Neural crest cell (in vitro differentiated cells): ENCODE results near the gene ARG1. TPM values are rescaled to one million over a fixed set of nuclear protein-coding genes. Genes with fewer than 3 reads are reported as not detected.

Experiments
- DNase-seq: peaks from one replicate; pipeline ENCODE4 v3.0.0; 2021; ENCODE audit warnings: low read depth, mixed read lengths, low spot score
- H3K27ac Mint-ChIP-seq: one replicate; pipeline ENCODE4 v1.8.0; 2021; ENCODE audit warnings: mild to moderate bottlenecking, mixed read lengths; ENCODE audit not compliant: unreplicated experiment
- H3K27me3 Mint-ChIP-seq: 2 replicates; pipeline ENCODE4 v1.8.0; 2021; ENCODE audit warnings: low read depth, mild to moderate bottlenecking, mixed read lengths
- H3K36me3 Mint-ChIP-seq: 2 replicates; pipeline ENCODE4 v1.8.0; 2021; ENCODE audit warnings: low read depth, mild to moderate bottlenecking, mixed read lengths
- H3K4me1 Mint-ChIP-seq: 2 replicates; pipeline ENCODE4 v1.8.0; 2021; ENCODE audit warnings: mixed read lengths
- H3K4me3 Mint-ChIP-seq: one replicate; pipeline ENCODE4 v1.8.0; 2021; ENCODE audit warnings: mild to moderate bottlenecking, mixed read lengths
- H3K9me3 Mint-ChIP-seq: 2 replicates; pipeline ENCODE4 v1.8.0; 2021; ENCODE audit warnings: mixed read lengths
- CTCF ChIP-seq: fragments of 200-600 bp; sonication (generic); conservative IDR thresholded peaks from 2 replicates; pipeline ENCODE4 v1.5.0; 2021; ENCODE audit warnings: antibody characterized with exemption, mild to moderate bottlenecking
- total RNA-seq: library from RNA; stranded (reverse); gene quantifications from 2 replicates; pipeline ENCODE4 v1.2.1, GENCODE V29; 2021

The ARG1 gene
- total RNA-seq, 1 donor from 2014 or later: not detected

DNA sequence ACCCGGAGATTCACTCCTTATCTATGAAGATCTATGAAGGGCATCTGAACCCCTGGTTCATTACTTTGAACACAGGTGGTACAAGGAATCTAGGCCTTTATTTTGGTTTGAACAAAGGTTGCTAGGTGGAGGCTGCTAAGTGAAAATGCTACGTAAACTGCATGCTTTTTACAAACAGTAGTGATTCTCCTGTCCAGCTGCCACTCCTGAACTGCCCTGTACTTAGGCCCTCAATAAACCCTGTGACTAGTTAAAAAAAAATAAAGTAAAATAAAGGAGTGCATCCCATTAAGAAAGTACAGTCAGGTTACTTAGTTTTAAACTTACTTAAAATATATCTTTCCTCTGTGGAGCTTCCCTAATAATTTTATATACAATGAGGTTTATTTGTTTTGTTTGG is 27.7 kb upstream of the ARG1 start:
- Mint-ChIP-seq H3K36me3 (no peaks in the 10 kb centered on the region), H3K27me3 (no peaks in the 10 kb centered on the region), H3K4me3 (no peak overlapping the region), H3K27ac (no peak overlapping the region), H3K9me3 (peaks cover 12% of the 10 kb centered on the region), H3K4me1 (no peaks in the 10 kb centered on the region)
- DNase-seq: no peak
- no peak for TF ChIP-seq CTCF

GRCh38 chr6:131547488-131547887 is 25.5 kb upstream of the ARG1 start:
- H3K27ac Mint-ChIP-seq: no peak overlapping the region
- DNase-seq: no peak
- no peaks in the 10 kb centered on the region for H3K36me3 Mint-ChIP-seq
- H3K4me1 Mint-ChIP-seq: no peaks in the 10 kb centered on the region
- peaks cover 12% of the 10 kb centered on the region for H3K9me3 Mint-ChIP-seq
- no peak for TF ChIP-seq CTCF
- H3K27me3 Mint-ChIP-seq: no peaks in the 10 kb centered on the region
- no peak overlapping the region for H3K4me3 Mint-ChIP-seq

- H3K9me3 Mint-ChIP-seq: peaks cover 6% of the 10 kb centered on the region
- no peak overlapping the region for H3K4me3 Mint-ChIP-seq
- H3K4me1 Mint-ChIP-seq: no peaks in the 10 kb centered on the region
- H3K27me3 Mint-ChIP-seq: no peaks in the 10 kb centered on the region
- H3K27ac Mint-ChIP-seq: no peak overlapping the region
- TF ChIP-seq CTCF: no peak
- no peaks in the 10 kb centered on the region for H3K36me3 Mint-ChIP-seq
- no peak for DNase-seq
These were observed 24.6 kb upstream of the ARG1 start for GRCh38 chr6:131548441-131548840.

DNA sequence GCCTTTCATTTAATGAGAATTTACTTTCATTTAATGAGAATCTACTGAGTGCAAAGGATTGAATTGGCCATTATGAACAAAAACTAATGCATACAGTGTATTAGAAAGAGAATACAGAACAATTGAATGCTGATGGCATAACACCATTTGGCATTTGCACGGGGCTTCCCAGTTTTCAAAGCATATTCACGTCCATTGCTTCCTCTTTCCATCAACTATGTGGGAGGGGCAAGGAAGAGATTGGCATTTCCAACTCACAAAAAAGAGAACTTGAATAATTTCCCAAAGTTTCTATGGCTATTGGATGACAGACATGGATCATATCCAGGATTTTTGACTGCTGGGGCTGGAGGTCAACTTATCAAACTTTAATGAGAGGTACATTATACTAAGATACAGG is 23.2 kb upstream of the ARG1 start:
- H3K27me3 Mint-ChIP-seq: no peaks in the 10 kb centered on the region
- no peak for DNase-seq
- no peak for TF ChIP-seq CTCF
- H3K4me1 Mint-ChIP-seq: no peaks in the 10 kb centered on the region
- no peaks in the 10 kb centered on the region for H3K36me3 Mint-ChIP-seq
- H3K4me3 Mint-ChIP-seq: no peak overlapping the region
- H3K9me3 Mint-ChIP-seq: peaks cover 3% of the 10 kb centered on the region
- no peak overlapping the region for H3K27ac Mint-ChIP-seq

GRCh38 chr6:131551902-131552301 is 21.1 kb upstream of the ARG1 start:
- peaks cover 3% of the 10 kb centered on the region for H3K9me3 Mint-ChIP-seq
- no peaks in the 10 kb centered on the region for H3K36me3 Mint-ChIP-seq
- TF ChIP-seq CTCF: no peak
- no peak for DNase-seq
- peaks cover 5% of the 10 kb centered on the region for H3K4me1 Mint-ChIP-seq
- H3K27ac Mint-ChIP-seq: no peak overlapping the region
- H3K4me3 Mint-ChIP-seq: no peak overlapping the region
- H3K27me3 Mint-ChIP-seq: no peaks in the 10 kb centered on the region

- no peaks in the 10 kb centered on the region for H3K36me3 Mint-ChIP-seq
- H3K27ac Mint-ChIP-seq: no peak overlapping the region
- peaks cover 5% of the 10 kb centered on the region for H3K4me1 Mint-ChIP-seq
- TF ChIP-seq CTCF: no peak
- H3K27me3 Mint-ChIP-seq: no peaks in the 10 kb centered on the region
- H3K9me3 Mint-ChIP-seq: peaks cover 3% of the 10 kb centered on the region
- H3K4me3 Mint-ChIP-seq: no peak overlapping the region
- DNase-seq: no peak
These were observed 20.5 kb upstream of the ARG1 start for GRCh38 chr6:131552572-131552971.
